Neural progenitor cell (in vitro differentiated cells): Measurements from ENCODE around the gene STRA6. TPM values are rescaled to one million over a fixed set of nuclear protein-coding genes. Genes with fewer than 3 reads are reported as not detected.

Experiments used
- DNase-seq: peaks from one replicate; pipeline ENCODE4 v3.0.0-alpha.2; 2016; ENCODE audit warnings: low spot score
- H2AFZ ChIP-seq: fragments of 200-600 bp; sonication (generic); replicated peaks from 2 replicates; pipeline ENCODE4 v1.6.1; 2016; ENCODE audit warnings: antibody characterized with exemption
- H3F3A ChIP-seq: fragments of 200-600 bp; sonication (generic); 2 replicates; pipeline ENCODE4 v1.6.1; 2016; ENCODE audit warnings: antibody characterized with exemption, low read depth
- H3K27ac ChIP-seq: fragments of 200-600 bp; sonication (generic); 2 replicates; pipeline ENCODE4 v1.5.1; 2016; ENCODE audit warnings: mild to moderate bottlenecking
- H3K27me3 ChIP-seq: fragments of 200-600 bp; sonication (generic); 2 replicates; pipeline ENCODE4 v1.6.1; 2016; ENCODE audit warnings: mild to moderate bottlenecking, moderate library complexity
- H3K36me3 ChIP-seq: fragments of 200-600 bp; sonication (generic); 2 replicates; pipeline ENCODE4 v1.5.1; 2016
- H3K4me1 ChIP-seq: fragments of 200-600 bp; sonication (generic); 2 replicates; pipeline ENCODE4 v1.6.1; 2016; ENCODE audit warnings: mixed run types
- H3K4me2 ChIP-seq: fragments of 200-600 bp; sonication (generic); 2 replicates; pipeline ENCODE4 v1.6.1; 2016
- H3K4me3 ChIP-seq: fragments of 200-600 bp; sonication (generic); 2 replicates; pipeline ENCODE4 v1.5.1; 2016
- H3K79me2 ChIP-seq: fragments of 200-600 bp; sonication (generic); 2 replicates; pipeline ENCODE4 v1.6.1; 2016; ENCODE audit warnings: low read depth
- H3K9ac ChIP-seq: fragments of 200-600 bp; sonication (generic); 2 replicates; pipeline ENCODE4 v1.6.1; 2016
- H3K9me3 ChIP-seq: fragments of 200-600 bp; sonication (generic); 2 replicates; pipeline ENCODE4 v1.5.1; 2016; ENCODE audit warnings: low read depth
- H4K20me1 ChIP-seq: fragments of 200-600 bp; sonication (generic); 2 replicates; pipeline ENCODE4 v1.6.1; 2016; ENCODE audit warnings: low read depth
- H3K27ac Mint-ChIP-seq: 3 replicates; pipeline ENCODE4 v1.8.0; 2021; ENCODE audit warnings: mixed read lengths
- H3K27me3 Mint-ChIP-seq: 2 replicates; pipeline ENCODE4 v1.8.0; 2022; ENCODE audit warnings: low read depth, mild to moderate bottlenecking, inconsistent platforms, moderate library complexity, mixed read lengths; ENCODE audit not compliant: insufficient read depth
- H3K36me3 Mint-ChIP-seq: 3 replicates; pipeline ENCODE4 v1.8.0; 2021; ENCODE audit warnings: mixed read lengths
- H3K4me1 Mint-ChIP-seq: 3 replicates; pipeline ENCODE4 v1.8.0; 2021; ENCODE audit warnings: mixed read lengths
- H3K4me3 Mint-ChIP-seq: 3 replicates; pipeline ENCODE4 v1.8.0; 2021; ENCODE audit warnings: mild to moderate bottlenecking, moderate library complexity, mixed read lengths
- H3K9me3 Mint-ChIP-seq: 3 replicates; pipeline ENCODE4 v1.8.0; 2020; ENCODE audit warnings: mixed read lengths
- EZH2 ChIP-seq: fragments of 200-600 bp; sonication (generic); IDR thresholded peaks from 2 replicates; pipeline ENCODE4 v1.6.1; 2017; ENCODE audit warnings: antibody characterized with exemption, mild to moderate bottlenecking, moderate library complexity
- EZH2phosphoT487 ChIP-seq: fragments of 200-600 bp; sonication (generic); IDR thresholded peaks from 2 replicates; pipeline ENCODE4 v1.6.1; 2017; ENCODE audit warnings: antibody characterized with exemption
- total RNA-seq: library from RNA; depleted of rRNA; stranded (reverse); fragments of >200 nt; gene quantifications from 2 replicates; pipeline ENCODE4 v1.2.3, GENCODE V29; 2015; ENCODE audit warnings: low replicate concordance
- TF ChIP-seq, protein P1 (sequence below): fragments of 200-600 bp; sonication (generic); IDR thresholded peaks from 2 replicates; pipeline ENCODE4 v1.5.1; 2017; ENCODE audit warnings: antibody characterized with exemption, mild to moderate bottlenecking

STRA6 gene
- total RNA-seq, 1 donor from 2014 or later: 3.1 TPM

DNA sequence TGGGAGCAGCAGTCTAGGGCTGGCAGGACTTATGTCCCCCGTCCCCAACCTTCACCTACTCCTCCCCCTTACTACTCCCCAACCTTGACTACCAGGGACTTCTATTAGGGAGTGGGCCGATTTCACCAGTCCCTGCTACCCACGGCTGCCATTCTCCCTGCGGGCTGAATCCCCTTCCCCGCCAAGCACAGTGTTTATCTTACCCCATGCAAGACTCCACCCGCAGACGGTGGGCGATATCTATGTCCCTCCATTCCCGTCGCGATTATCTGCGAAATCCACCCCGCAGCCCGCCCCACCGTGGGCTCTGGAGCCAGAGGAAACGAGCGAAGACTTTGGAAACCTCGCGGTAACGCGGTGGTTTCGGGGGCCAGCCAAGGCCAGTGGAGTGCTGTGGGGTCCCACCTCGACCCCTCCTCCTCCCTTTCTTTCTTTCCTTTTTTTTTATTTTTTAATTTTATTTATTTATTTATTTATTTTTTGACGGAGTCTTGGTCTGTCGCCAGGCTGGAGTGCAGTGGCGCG lies 67.5 kb downstream of the STRA6 start:
- H3K9ac ChIP-seq: no peak overlapping the region
- H4K20me1 ChIP-seq: peaks cover 39% of the 10 kb centered on the region
- H3F3A ChIP-seq: peaks cover 40% of the 10 kb centered on the region
- peaks cover 34% of the 10 kb centered on the region for H3K4me1 ChIP-seq
- H3K9me3 ChIP-seq: no peaks in the 10 kb centered on the region
- H3K36me3 Mint-ChIP-seq: peaks cover 6% of the 10 kb centered on the region
- no peak overlapping the region for H3K27ac ChIP-seq
- H3K9me3 Mint-ChIP-seq: peaks cover 7% of the 10 kb centered on the region
- no peaks in the 10 kb centered on the region for H3K79me2 ChIP-seq
- H3K4me1 Mint-ChIP-seq: peaks cover 55% of the 10 kb centered on the region
- no peak for DNase-seq
- peak overlapping the region; percentile 83 for H3K4me2 ChIP-seq
- peaks cover 97% of the 10 kb centered on the region for H3K27me3 ChIP-seq
- H3K27me3 Mint-ChIP-seq: peaks cover 59% of the 10 kb centered on the region
- no peak overlapping the region for H2AFZ ChIP-seq
- TF ChIP-seq, protein P1, sequence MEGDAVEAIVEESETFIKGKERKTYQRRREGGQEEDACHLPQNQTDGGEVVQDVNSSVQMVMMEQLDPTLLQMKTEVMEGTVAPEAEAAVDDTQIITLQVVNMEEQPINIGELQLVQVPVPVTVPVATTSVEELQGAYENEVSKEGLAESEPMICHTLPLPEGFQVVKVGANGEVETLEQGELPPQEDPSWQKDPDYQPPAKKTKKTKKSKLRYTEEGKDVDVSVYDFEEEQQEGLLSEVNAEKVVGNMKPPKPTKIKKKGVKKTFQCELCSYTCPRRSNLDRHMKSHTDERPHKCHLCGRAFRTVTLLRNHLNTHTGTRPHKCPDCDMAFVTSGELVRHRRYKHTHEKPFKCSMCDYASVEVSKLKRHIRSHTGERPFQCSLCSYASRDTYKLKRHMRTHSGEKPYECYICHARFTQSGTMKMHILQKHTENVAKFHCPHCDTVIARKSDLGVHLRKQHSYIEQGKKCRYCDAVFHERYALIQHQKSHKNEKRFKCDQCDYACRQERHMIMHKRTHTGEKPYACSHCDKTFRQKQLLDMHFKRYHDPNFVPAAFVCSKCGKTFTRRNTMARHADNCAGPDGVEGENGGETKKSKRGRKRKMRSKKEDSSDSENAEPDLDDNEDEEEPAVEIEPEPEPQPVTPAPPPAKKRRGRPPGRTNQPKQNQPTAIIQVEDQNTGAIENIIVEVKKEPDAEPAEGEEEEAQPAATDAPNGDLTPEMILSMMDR: no peak
- TF ChIP-seq EZH2 (no peak), EZH2phosphoT487 (no peak)
- peak overlapping the region; percentile 53 for H3K4me3 ChIP-seq
- peak overlapping the region; percentile 80 for H3K4me3 Mint-ChIP-seq
- peak overlapping the region; percentile 6 for H3K27ac Mint-ChIP-seq
- H3K36me3 ChIP-seq: no peaks in the 10 kb centered on the region

DNA sequence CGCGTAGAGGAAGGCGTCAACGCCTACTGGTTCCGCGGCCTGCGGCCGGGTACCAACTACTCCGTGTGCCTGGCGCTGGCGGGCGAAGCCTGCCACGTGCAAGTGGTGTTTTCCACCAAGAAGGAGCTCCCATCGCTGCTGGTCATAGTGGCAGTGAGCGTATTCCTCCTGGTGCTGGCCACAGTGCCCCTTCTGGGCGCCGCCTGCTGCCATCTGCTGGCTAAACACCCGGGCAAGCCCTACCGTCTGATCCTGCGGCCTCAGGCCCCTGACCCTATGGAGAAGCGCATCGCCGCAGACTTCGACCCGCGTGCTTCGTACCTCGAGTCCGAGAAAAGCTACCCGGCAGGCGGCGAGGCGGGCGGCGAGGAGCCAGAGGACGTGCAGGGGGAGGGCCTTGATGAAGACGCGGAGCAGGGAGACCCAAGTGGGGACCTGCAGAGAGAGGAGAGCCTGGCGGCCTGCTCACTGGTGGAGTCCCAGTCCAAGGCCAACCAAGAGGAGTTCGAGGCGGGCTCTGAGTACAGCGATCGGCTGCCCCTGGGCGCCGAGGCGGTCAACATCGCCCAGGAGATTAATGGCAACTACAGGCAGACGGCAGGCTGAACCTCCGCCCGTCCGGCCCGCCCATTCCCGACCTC lies 68.1 kb downstream of the STRA6 start:
- no peaks in the 10 kb centered on the region for H3K79me2 ChIP-seq
- peaks cover 65% of the 10 kb centered on the region for H3K27me3 Mint-ChIP-seq
- peak overlapping the region; percentile 2 for H2AFZ ChIP-seq
- peaks cover 43% of the 10 kb centered on the region for H3F3A ChIP-seq
- peaks cover 45% of the 10 kb centered on the region for H4K20me1 ChIP-seq
- peak overlapping the region; percentile 77 for H3K4me3 Mint-ChIP-seq
- H3K4me3 ChIP-seq: peak overlapping the region; percentile 24
- peaks cover 39% of the 10 kb centered on the region for H3K4me1 ChIP-seq
- H3K27ac ChIP-seq: no peak overlapping the region
- H3K9me3 Mint-ChIP-seq: peaks cover 7% of the 10 kb centered on the region
- H3K4me2 ChIP-seq: peak overlapping the region; percentile 83
- H3K27ac Mint-ChIP-seq: no peak overlapping the region
- H3K36me3 ChIP-seq: no peaks in the 10 kb centered on the region
- no peak overlapping the region for H3K9ac ChIP-seq
- peaks cover 6% of the 10 kb centered on the region for H3K36me3 Mint-ChIP-seq
- H3K9me3 ChIP-seq: no peaks in the 10 kb centered on the region
- DNase-seq: peak; percentile 90
- H3K27me3 ChIP-seq: peaks cover 100% of the 10 kb centered on the region
- TF ChIP-seq EZH2phosphoT487: peak; percentile 12
- TF ChIP-seq EZH2: peak; percentile 71
- TF ChIP-seq, protein P1: peak; percentile 74
- H3K4me1 Mint-ChIP-seq: peaks cover 53% of the 10 kb centered on the region

DNA sequence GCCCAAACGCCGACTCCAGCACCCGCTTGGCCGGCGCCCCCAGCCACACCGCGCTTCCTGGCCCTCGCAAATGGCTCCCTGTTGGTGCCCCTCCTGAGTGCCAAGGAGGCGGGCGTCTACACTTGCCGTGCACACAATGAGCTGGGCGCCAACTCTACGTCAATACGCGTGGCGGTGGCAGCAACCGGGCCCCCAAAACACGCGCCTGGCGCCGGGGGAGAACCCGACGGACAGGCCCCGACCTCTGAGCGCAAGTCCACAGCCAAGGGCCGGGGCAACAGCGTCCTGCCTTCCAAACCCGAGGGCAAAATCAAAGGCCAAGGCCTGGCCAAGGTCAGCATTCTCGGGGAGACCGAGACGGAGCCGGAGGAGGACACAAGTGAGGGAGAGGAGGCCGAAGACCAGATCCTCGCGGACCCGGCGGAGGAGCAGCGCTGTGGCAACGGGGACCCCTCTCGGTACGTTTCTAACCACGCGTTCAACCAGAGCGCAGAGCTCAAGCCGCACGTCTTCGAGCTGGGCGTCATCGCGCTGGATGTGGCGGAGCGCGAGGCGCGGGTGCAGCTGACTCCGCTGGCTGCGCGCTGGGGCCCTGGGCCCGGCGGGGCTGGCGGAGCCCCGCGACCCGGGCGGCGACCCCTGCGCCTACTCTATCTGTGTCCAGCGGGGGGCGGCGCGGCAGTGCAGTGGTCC lies 68.7 kb downstream of the STRA6 start:
- H3K79me2 ChIP-seq: no peaks in the 10 kb centered on the region
- H3K27ac ChIP-seq: no peak overlapping the region
- H3K4me1 ChIP-seq: peaks cover 45% of the 10 kb centered on the region
- no peak overlapping the region for H3K9ac ChIP-seq
- peak; percentile 72 for DNase-seq
- H3K4me2 ChIP-seq: peak overlapping the region; percentile 83
- peaks cover 46% of the 10 kb centered on the region for H3F3A ChIP-seq
- Mint-ChIP-seq H3K4me3 (no peak overlapping the region), H3K4me1 (peaks cover 56% of the 10 kb centered on the region), H3K36me3 (peaks cover 6% of the 10 kb centered on the region), H3K27ac (no peak overlapping the region), H3K9me3 (peaks cover 7% of the 10 kb centered on the region), H3K27me3 (peaks cover 69% of the 10 kb centered on the region)
- H2AFZ ChIP-seq: peak overlapping the region; percentile 2
- H3K36me3 ChIP-seq: no peaks in the 10 kb centered on the region
- H4K20me1 ChIP-seq: peaks cover 52% of the 10 kb centered on the region
- peaks cover 100% of the 10 kb centered on the region for H3K27me3 ChIP-seq
- H3K9me3 ChIP-seq: no peaks in the 10 kb centered on the region
- peak; percentile 86 for TF ChIP-seq EZH2phosphoT487
- peak; percentile 78 for TF ChIP-seq EZH2
- TF ChIP-seq, protein P1: no peak
- H3K4me3 ChIP-seq: peak overlapping the region; percentile 24
